NCI-H2227 (cell line): ENCODE results near the gene DDX17.

ENCODE experiments used
- DNase-seq: peaks from one replicate; lab custom pipeline; 2025; ENCODE audit not compliant: unreplicated experiment; lab: John Stamatoyannopoulos, UW

DDX17 gene

GRCh38 chr22:38450234-38450797, 55.8 kb downstream of the DDX17 start:
- no peak for DNase-seq

DNA sequence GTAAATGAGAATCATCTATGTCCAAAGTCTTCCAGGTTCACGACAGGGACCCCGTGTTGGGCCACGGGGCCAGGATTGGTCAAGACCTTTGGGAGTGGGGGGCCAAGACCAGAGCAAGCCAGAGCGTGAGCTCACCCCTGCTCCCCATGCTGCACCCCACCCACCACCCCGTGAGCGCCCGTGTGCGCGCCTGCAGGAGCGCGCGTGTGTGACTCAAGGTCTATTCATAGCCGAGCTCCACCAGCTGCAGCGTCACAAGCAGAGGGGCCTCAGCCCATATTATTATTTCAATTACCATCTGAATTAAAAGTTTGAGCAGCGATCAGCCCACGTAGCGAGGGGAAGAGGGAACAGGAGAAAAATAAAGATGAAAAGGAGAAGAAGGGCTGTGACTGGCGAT, 56.3 kb downstream of the DDX17 start:
- DNase-seq, result no peak

GRCh38 chr22:38448945-38449745, 57.0 kb downstream of the DDX17 start:
- DNase-seq, result no peak

DNA sequence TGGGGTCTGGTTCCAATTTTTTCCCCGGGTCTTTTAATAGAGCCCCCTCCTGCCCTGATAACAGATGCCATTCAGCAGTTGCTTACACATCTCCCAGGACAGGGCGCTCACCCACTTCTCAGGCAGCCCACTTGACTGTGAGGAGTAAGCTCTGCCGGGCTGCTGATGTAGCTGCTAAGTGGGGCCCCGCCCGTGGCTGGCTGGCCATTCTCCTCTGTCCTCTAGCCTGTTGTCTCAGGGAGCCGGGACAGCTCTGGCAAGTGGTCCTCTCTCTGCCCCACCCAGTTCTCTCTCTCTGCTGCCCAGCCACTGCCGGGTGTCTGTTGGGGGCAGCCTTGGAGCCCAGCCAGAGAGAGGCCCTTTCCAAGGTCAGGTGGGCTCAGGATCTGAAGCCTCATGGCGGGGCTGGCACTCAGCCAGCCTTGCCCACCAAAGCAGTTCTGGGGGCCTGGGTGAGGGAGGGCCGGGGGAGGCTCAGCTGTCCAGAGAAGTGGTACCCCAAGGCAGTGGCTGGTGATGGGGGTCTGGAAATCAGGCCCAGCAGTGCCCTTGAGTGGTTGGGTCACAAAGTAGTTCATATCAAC, 60.0 kb downstream of the DDX17 start:
- peak; percentile 22 for DNase-seq

GRCh38 chr22:38444783-38445182, 61.3 kb downstream of the DDX17 start:
- no peak for DNase-seq

- no peak for DNase-seq
These were observed 62.2 kb downstream of the DDX17 start for GRCh38 chr22:38443628-38444521.

DNA sequence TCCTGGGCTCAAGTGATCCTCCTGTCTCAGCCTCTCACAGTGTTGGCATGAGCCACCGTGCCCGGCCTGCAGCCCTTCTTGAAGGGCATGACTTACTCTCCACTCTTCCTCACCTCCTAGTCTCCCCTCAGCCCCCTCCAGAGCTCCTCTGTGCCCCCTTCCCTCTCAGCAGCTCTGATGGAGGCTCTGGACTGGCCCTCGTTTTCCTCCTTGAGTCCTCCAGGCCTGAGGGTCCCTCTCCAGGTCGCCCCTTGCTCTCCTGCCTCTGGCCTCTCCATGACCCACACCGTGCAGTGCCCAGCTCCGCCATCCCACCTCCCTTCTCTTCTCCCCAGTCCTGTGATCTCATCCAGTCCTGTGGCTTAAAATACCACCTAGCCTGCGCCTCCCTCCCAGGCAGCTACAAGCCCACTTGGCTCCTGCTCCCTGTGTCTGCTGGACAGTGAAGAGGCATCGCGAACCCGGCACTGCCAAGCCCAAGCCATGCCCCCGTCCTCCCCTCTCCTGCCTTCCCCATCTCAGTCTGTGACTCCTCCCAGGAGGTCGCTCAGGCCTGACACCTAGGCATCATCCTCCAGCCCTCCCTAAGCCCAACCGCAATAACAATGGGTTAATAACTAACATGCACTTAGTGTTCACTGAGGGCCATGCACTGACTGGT, 63.0 kb downstream of the DDX17 start:
- no peak for DNase-seq

- DNase-seq, result no peak
These were observed 64.4 kb downstream of the DDX17 start for GRCh38 chr22:38441620-38442287.

- DNase-seq, result no peak
These were observed 65.3 kb downstream of the DDX17 start for GRCh38 chr22:38440747-38441350.

DNA sequence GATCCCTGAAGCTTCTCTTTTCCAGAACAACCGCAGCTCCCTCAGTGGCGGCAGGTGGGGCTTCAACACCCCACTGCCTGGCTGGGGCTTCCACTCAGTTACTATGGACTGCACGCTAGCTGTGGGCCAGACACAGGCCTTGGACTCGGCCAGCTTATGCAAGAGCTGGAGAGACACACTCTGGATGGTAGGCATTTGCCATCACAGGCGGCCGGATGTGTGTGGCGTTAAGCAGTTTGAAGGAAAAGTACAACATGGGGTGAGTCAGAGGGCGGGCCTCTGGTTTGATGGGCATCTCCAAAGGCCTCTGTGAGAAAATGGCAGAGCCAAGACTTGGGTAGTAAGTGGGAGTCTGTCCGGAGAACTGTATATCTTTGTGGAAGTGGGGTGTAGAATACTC, 68.7 kb downstream of the DDX17 start:
- no peak for DNase-seq

GRCh38 chr22:38436629-38437395, 69.3 kb downstream of the DDX17 start:
- DNase-seq, result no peak

DNA sequence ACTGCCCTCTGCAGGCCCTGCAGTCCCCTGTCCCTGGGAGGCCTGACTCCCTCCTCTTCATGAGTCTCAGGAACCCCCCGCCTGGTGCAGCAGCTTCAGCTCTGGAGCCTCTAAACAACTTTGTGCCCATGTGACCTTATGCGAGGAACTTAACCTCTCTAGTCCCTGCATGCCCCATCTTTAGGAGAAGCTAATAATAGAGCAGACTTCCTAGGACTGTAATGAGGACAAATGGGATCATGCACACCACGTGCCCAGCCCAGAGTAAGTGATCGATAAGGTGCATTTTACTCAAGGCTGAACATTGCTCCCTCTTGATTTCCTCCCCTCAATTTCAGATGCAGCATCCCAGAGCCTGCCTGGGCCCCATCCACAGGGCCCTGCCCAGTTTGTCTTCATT, 70.1 kb downstream of the DDX17 start:
- DNase-seq, result no peak

DNA sequence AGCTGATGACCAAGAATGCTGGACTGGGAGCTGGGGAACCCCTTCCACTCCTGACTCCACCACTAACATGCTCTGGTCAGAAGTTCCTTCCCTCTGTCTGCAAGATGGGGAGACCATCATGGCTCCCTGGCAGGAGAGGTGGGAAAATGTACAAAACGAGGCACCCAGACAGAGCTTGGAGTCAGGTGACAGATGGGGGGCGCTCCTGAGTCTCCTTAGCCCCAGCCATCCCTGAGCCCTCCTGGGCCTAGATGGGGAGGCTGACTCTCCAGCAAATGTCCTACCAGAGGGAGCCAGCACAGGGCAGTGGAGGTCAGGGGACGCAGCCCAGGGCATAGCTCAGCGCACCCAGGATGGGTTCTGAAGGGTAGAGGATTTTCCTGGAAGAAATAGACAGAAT, 71.1 kb downstream of the DDX17 start:
- no peak for DNase-seq

GRCh38 chr22:38433871-38434270, 72.2 kb downstream of the DDX17 start:
- no peak for DNase-seq
